OCI-LY3 (cell line): ENCODE results near the gene BORCS5.

ENCODE experiments used
- H2AFZ ChIP-seq: fragments of 200-600, 300-600 bp; shearing (Covaris generic); 2 replicates; pipeline ENCODE4 v1.6.0; 2014; ENCODE audit warnings: antibody characterized with exemption, low read depth, low read length
- H3K27ac ChIP-seq: fragments of 200-600, 300-600 bp; sonication (generic); 2 replicates; pipeline ENCODE4 v1.5.1; 2014; ENCODE audit warnings: mild to moderate bottlenecking, low read length, moderate library complexity, mixed read lengths
- H3K27me3 ChIP-seq: fragments of 200-600, 300-600 bp; sonication (generic); 2 replicates; pipeline ENCODE4 v1.6.1; 2014; ENCODE audit warnings: low read depth, low read length, mixed read lengths
- H3K36me3 ChIP-seq: fragments of 200-600, 300-600 bp; sonication (generic); replicated peaks from 2 replicates; pipeline ENCODE3; 2014; ENCODE audit warnings: low read depth, low read length, mixed read lengths
- H3K4me1 ChIP-seq: fragments of 300-600, 200-600 bp; sonication (generic); 2 replicates; pipeline ENCODE4 v1.6.1; 2014; ENCODE audit warnings: low read length, mixed read lengths
- H3K4me2 ChIP-seq: fragments of 200-600, 300-600 bp; sonication (generic); 2 replicates; pipeline ENCODE4 v1.6.1; 2014; ENCODE audit warnings: low read length, mixed read lengths
- H3K4me3 ChIP-seq: fragments of 300-600, 200-600 bp; sonication (generic); 2 replicates; pipeline ENCODE4 v1.5.1; 2014; ENCODE audit warnings: antibody characterized with exemption, mild to moderate bottlenecking, low read length, moderate library complexity
- H3K79me2 ChIP-seq: fragments of 300-600, 200-600 bp; shearing (Covaris generic); 2 replicates; pipeline ENCODE4 v1.6.1; 2014; ENCODE audit warnings: mild to moderate bottlenecking, low read length, mixed read lengths
- H3K9ac ChIP-seq: fragments of 300-600, 200-600 bp; shearing (Covaris generic); 2 replicates; pipeline ENCODE4 v1.6.0; 2014; ENCODE audit warnings: mild to moderate bottlenecking, low read length, moderate library complexity
- H3K9me3 ChIP-seq: fragments of 200-600, 300-600 bp; shearing (Covaris generic); 2 replicates; pipeline ENCODE4 v1.6.1; 2014; ENCODE audit warnings: low read length, mixed read lengths; ENCODE audit not compliant: insufficient read depth
- H4K20me1 ChIP-seq: fragments of 200-600, 300-600 bp; sonication (generic); 2 replicates; pipeline ENCODE4 v1.6.1; 2016; ENCODE audit warnings: low read length, mixed read lengths; ENCODE audit not compliant: insufficient read depth
- CTCF ChIP-seq: fragments of 200-600, 300-600 bp; sonication (generic); IDR thresholded peaks from 2 replicates; pipeline ENCODE4 v1.5.1; 2014; ENCODE audit warnings: antibody characterized with exemption, low read length, low read depth
- EZH2phosphoT487 ChIP-seq: fragments of 200-600 bp; shearing (Covaris generic); IDR thresholded peaks from 2 replicates; pipeline ENCODE4 v1.6.1; 2018; ENCODE audit warnings: antibody characterized with exemption, mixed run types, low read depth

The BORCS5 gene

GRCh38 chr12:12441843-12442461 is 85.1 kb downstream of the BORCS5 start:
- H3K4me1 ChIP-seq = no peaks in the 10 kb centered on the region
- H3K4me3 ChIP-seq = no peak overlapping the region
- no peak overlapping the region for H3K9ac ChIP-seq
- TF ChIP-seq EZH2phosphoT487 (no peak), CTCF (no peak)
- no peaks in the 10 kb centered on the region for H3K9me3 ChIP-seq
- H3K4me2 ChIP-seq = no peak overlapping the region
- peaks cover under 1% of the 10 kb centered on the region for H3K36me3 ChIP-seq
- no peaks in the 10 kb centered on the region for H3K79me2 ChIP-seq
- H3K27me3 ChIP-seq = no peaks in the 10 kb centered on the region
- H2AFZ ChIP-seq = no peak overlapping the region
- H3K27ac ChIP-seq = no peak overlapping the region
- H4K20me1 ChIP-seq = no peaks in the 10 kb centered on the region

- no peak overlapping the region for H3K27ac ChIP-seq
- no peak for TF ChIP-seq EZH2phosphoT487
- no peak for TF ChIP-seq CTCF
- H2AFZ ChIP-seq = no peak overlapping the region
These were observed 85.7 kb downstream of the BORCS5 start for GRCh38 chr12:12442548-12443071.

GRCh38 chr12:12443431-12443878 is 86.6 kb downstream of the BORCS5 start:
- H3K4me1 ChIP-seq = no peaks in the 10 kb centered on the region
- H3K27me3 ChIP-seq = no peaks in the 10 kb centered on the region
- no peak overlapping the region for H3K9ac ChIP-seq
- no peak overlapping the region for H2AFZ ChIP-seq
- H3K4me2 ChIP-seq = no peak overlapping the region
- no peaks in the 10 kb centered on the region for H3K9me3 ChIP-seq
- no peaks in the 10 kb centered on the region for H4K20me1 ChIP-seq
- TF ChIP-seq EZH2phosphoT487 = no peak
- TF ChIP-seq CTCF = no peak
- H3K4me3 ChIP-seq = no peak overlapping the region
- H3K36me3 ChIP-seq = no peaks in the 10 kb centered on the region
- H3K79me2 ChIP-seq = no peaks in the 10 kb centered on the region
- no peak overlapping the region for H3K27ac ChIP-seq

More at GRCh38 chr12:12442548-12443071, 85.7 kb downstream of the BORCS5 start:
- Histone ChIP-seq H3K36me3 (no peaks in the 10 kb centered on the region), H3K4me1 (no peaks in the 10 kb centered on the region), H3K9ac (no peak overlapping the region), H3K4me3 (no peak overlapping the region), H4K20me1 (no peaks in the 10 kb centered on the region), H3K27me3 (no peaks in the 10 kb centered on the region), H3K9me3 (no peaks in the 10 kb centered on the region), H3K79me2 (no peaks in the 10 kb centered on the region), H3K4me2 (no peak overlapping the region)

GRCh38 chr12:12445165-12445881 is 88.4 kb downstream of the BORCS5 start:
- Histone ChIP-seq H3K4me1 (no peaks in the 10 kb centered on the region), H3K79me2 (no peaks in the 10 kb centered on the region), H3K4me2 (no peak overlapping the region), H3K27me3 (no peaks in the 10 kb centered on the region), H3K36me3 (no peaks in the 10 kb centered on the region), H3K9ac (no peak overlapping the region), H3K4me3 (no peak overlapping the region), H3K27ac (no peak overlapping the region), H3K9me3 (no peaks in the 10 kb centered on the region), H4K20me1 (no peaks in the 10 kb centered on the region), H2AFZ (no peak overlapping the region)
- TF ChIP-seq CTCF (no peak), EZH2phosphoT487 (no peak)
